HG03354 (cell line): ENCODE measurements around the gene ARHGEF18.
"Not testable (repeated sequence)": the region's sequence is repeated elsewhere in the genome, so short reads cannot be mapped to it uniquely, and the experiment has no call there.

Source experiments
- ATAC-seq: cut with Tn5 transposase; IDR thresholded peaks from one replicate; pipeline ENCODE4 v1.9.1; 2021; ENCODE audit warnings: mild to moderate bottlenecking; ENCODE audit not compliant: unreplicated experiment, poor library complexity, severe bottlenecking

ARHGEF18 gene

GRCh38 chr19:7346488-7346971 lies 2.2 kb upstream of the ARHGEF18 start:
- ATAC-seq: no peak

- ATAC-seq: not testable (repeated sequence)
Measured at GRCh38 chr19:7346997-7347396, 1.7 kb upstream of the ARHGEF18 start.

GRCh38 chr19:7349231-7349591 lies 474 bp downstream of the ARHGEF18 start:
- ATAC-seq: no peak

- no peak for ATAC-seq
Measured at GRCh38 chr19:7349961-7350711, 1.4 kb downstream of the ARHGEF18 start.

DNA sequence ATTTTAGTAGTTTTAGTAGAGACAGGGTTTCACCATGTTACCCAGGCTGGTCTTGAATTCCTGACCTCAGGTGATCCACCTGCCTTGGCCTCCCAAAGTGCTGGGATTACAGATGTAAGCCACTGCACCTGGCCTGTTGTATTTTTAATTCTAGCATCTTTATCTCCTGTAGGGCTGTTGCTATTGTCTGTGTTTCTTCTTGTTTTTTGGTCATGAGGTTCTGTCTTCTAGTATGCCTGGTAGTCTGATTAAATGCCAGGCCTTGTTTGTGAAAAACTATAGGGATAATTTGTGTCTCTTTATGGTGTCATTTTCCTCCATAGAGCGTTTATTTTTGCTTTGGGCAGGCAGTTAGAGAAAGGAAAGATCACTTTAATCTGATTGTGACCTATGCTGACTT lies 3.1 kb downstream of the ARHGEF18 start:
- no peak for ATAC-seq

DNA sequence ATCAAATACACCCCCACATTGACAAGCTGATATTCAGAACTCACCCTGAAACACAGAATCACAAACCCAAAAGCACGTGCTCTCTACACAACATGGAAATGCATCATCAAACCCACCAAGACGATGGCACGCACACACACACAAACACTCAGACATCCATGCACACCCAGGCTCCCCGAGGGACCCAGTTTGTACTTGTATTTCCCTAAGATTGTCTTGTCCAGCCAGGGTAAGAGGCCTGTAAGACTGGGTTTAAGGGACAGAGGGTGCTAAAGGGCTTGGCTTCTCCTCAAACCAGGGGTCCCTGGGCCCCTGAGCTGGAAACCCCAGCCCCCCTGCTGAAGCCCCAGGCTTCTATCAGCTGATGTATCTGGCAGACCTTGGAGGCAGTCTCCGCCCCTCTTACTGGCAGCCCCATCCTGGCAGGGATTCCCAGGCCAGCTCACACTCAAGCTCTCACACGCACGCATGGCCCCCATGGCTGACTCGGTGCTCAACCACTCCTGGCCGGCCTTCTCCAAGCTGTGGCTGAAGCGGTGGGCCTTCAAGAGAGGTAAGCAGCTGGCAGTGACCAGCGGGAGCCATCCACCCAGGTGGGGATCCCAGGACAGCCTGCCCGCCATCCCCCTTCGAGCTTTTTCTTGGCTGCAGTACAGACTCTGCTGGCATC lies 6.5 kb downstream of the ARHGEF18 start:
- no peak for ATAC-seq

DNA sequence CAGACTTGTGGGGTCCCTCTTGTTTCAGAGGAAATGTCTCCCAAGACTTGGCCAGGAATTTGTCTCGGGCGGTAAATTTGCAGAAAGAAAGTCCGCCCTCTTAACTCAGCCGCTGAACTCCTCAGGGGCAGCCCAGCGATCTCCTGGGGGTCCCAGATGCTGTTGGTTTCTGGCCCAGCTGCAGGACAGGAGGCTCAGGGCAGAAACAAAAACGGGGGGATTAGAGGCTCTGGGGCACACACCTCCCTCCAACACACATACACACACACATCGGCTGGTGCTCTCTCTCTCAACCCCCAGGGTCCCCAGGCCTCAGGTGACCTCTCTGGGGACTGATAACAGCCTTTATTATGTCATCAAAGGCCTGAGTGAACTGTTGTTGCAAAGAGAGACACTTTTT lies 7.1 kb downstream of the ARHGEF18 start:
- ATAC-seq: no peak

DNA sequence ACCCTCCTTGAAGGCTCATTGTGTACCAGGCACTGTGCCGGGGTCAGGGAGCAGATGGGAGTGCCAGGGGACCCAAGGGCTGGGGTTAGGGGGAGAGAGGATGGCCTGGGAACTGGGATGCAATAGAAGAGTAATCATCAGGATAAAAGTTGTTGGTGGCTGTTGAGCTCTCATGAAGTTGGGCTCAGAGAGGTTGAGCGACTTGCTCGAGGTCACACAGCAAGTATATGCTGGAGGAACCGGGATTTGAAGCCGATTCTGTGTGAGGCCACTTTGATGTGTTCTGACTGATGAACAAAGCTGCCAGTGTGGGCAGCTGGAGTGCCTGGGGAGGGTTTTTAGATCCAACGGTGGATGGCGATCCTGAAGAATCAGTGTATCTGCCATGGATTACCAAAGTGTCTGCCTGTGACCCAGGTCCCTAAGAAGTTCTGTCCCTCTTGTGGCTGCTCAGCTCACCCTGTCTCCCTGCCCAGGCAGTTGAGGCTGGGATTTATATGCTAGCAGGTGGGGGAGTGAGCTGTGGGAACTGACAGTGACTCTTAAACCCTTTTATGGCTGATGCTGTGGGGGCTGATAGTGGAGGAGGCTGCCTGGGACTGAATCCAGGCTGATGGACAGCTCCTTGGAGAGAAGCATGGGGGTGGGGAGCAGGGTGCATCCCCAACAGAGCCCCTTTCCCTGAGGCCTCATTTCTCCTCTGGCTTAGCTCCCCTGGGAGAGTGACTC lies 8.3 kb downstream of the ARHGEF18 start:
- ATAC-seq: no peak

GRCh38 chr19:7358102-7358597 lies 9.4 kb downstream of the ARHGEF18 start:
- no peak for ATAC-seq

- no peak for ATAC-seq
Measured at GRCh38 chr19:7360393-7360984, 11.8 kb downstream of the ARHGEF18 start.

GRCh38 chr19:7363225-7363624 lies 14.5 kb downstream of the ARHGEF18 start:
- ATAC-seq: no peak

DNA sequence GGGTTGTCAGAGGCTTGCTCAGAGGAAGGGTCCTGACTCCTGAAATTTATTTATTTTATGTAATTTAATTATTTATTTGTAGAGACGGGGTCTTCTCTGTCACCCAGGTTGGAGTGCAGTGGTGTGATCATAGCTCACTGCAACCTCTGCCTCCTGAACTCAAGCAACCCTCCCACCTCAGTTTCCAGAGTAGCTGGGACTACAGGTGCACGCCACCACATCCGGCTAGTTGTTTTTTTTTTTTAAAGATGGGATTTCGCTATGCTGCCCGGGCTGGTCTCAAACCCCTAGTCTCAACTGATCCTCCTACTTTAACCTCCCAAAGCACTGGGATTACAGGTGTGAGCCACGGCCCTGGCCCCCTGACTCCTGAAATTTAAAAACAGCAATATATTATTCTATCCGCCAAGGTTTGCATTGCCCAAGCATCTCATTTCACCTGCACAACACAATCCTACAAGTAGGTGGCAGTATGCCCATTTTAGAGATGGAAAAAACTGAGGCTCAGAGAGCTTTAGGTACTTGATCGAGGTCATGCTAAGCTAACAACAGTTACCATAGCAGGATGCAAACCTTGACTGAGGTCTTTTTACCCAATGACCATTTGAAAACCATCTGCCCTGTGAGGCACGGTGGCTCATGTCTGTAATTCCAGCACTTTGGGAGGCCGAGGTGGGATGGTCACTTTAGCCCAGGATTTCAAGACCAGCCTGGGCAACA lies 18.1 kb downstream of the ARHGEF18 start:
- no peak for ATAC-seq

DNA sequence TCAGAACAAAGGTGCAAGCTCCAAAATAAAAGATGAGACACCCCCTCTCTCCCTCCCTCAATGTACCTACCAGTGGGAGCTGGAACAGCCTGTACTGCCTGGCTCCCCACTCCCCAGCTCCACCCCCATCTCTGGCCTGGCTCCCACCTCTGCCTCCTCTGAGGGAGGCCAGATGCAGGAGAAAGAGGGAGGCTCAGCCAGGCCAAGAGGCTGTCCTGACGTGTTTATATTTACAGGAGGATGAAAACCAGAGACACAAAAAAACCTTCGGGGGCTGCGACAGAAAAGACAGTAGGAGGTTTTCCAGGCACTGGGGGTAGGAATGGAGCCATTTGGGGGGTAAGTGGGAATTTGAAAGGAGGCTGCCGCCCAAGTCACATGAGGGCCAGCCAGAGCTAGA lies 19.7 kb downstream of the ARHGEF18 start:
- ATAC-seq: no peak

GRCh38 chr19:7368866-7369265 lies 20.1 kb downstream of the ARHGEF18 start:
- not testable (repeated sequence) for ATAC-seq

DNA sequence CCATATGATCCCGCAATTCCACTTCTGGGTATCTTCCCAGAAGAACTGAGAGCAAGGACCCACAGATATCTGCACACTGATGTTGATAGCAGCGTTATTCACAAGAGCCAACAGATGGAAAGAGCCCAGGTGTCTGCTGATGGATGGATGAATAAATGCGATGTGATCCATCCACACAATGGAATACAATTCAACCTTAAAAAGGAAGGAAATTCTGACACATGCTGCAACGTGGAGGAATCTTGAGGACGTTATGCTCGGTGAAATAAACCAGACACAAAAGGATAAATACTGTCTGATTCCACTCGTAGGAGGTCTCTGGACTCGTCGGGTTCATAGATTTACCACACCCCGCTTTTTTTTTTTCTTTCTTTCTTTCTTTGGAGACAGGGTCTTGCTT lies 21.8 kb downstream of the ARHGEF18 start:
- no peak for ATAC-seq

DNA sequence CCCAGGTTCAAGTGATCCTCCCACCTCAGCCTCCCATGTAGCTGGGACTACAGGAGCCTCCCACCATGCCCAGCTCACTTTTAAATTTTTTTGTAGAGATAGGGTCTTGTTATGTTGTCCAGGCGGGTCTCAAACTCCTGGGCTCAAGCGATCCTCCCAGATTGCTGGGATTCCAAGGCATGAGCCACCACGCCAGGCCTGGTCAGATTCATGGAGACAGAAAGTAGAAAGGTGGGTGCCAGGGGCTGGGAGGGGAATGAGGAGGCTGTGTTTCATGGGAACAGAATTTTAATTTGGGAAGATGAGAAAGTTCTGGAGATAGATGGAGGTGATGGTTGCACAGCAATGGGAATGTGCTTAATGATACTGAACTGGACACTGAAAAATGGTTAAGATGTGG lies 22.3 kb downstream of the ARHGEF18 start:
- no peak for ATAC-seq

DNA sequence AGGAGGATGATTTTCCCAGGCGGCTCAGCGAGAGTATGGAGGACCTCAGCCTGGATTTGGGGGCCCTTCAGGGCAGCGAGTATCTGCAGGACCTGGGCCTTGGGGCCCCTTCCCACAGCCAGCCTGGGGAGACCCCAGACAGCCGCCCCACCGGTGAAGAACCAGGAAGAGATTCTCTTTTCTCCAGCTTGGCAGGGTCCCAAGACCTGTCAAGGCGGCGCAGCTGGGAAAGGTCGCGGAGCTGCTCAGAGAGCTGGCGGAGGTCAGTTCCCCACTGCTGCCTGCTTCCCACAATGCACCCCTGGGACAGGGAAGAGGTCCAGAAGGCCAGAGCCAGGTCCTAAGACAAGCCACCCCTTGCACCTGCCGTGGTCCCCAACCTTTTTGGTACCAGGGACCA lies 24.1 kb downstream of the ARHGEF18 start:
- no peak for ATAC-seq

DNA sequence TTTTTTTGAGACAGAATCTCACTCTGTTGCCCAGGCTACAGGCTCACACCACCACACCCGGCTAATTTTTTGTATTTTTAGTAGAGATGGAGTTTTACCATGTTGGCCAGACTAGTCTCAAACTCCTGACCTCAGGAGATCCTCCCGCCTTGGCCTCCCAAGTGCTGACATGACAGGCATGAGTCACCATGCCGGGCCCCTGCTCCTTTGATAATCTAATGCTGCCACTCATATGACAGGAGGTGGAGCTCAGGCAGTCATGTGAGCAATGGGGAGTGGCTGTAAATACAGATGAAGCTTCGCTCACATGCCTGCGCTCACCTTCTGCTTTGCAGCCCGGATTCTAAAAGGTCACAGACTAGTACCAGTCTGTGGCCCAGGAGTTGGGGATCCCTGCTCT lies 25.1 kb downstream of the ARHGEF18 start:
- ATAC-seq: no peak

GRCh38 chr19:7376151-7376852 lies 27.6 kb downstream of the ARHGEF18 start:
- ATAC-seq: no peak
